Caco-2 (cell line): ENCODE measurements around the gene DNAJC1. TPM values are rescaled to one million over a fixed set of nuclear protein-coding genes. Genes with fewer than 3 reads are reported as not detected.
"Not testable (repeated sequence)": the region's sequence is repeated elsewhere in the genome, so short reads cannot be mapped to it uniquely, and the experiment has no call there.

ENCODE experiments used
- BruUV-seq: library from RNA; stranded (reverse); fragments of 400-500 nt; replicated peaks from 2 replicates; lab custom pipeline; 2021; lab: Mats Ljungman, UMichigan
- CTCF ChIA-PET: fragments of 300-600 bp; sonication (Branson Sonifier 250); formaldehyde crosslinking; loops from one replicate; lab custom pipeline; 2022; ENCODE audit warnings: antibody characterized with exemption; lab: Charles Lee
- POLR2A ChIA-PET: fragments of 300-600 bp; sonication (Branson Sonifier 250); formaldehyde crosslinking; loops from one replicate; lab custom pipeline; 2022; ENCODE audit warnings: antibody characterized with exemption; lab: Charles Lee
- DNase-seq, 2 experiments: peaks; one replicate each; pipeline versions ENCODE4 v3.0.0 to v3.0.0-alpha.2; 2020 to 2022
- H3K27me3 ChIP-seq: replicated peaks from 2 replicates; pipeline ENCODE4 v1.6.0; 2011; ENCODE audit warnings: low read length; ENCODE audit not compliant: control insufficient read depth, insufficient read depth
- H3K36me3 ChIP-seq: 2 replicates; pipeline ENCODE4 v1.5.1; 2011; ENCODE audit warnings: low read length; ENCODE audit not compliant: control insufficient read depth, insufficient read depth
- H3K4me1 ChIP-seq: fragments of 250-450 bp; sonication (Bioruptor Pico); 2 replicates; pipeline ENCODE4 v1.5.1; 2020; ENCODE audit warnings: mild to moderate bottlenecking
- H3K4me3 ChIP-seq: 2 replicates; pipeline ENCODE4 v1.5.1; 2011; ENCODE audit warnings: low read depth, mild to moderate bottlenecking, control low read depth, low read length
- H3K9me3 ChIP-seq: fragments of 250-450 bp; sonication (Bioruptor Pico); 2 replicates; pipeline ENCODE4 v1.5.1; 2020; ENCODE audit warnings: mild to moderate bottlenecking, moderate library complexity
- H3K27ac Mint-ChIP-seq: one replicate; pipeline ENCODE4 v1.8.0; 2022; ENCODE audit warnings: mixed read lengths; ENCODE audit not compliant: unreplicated experiment
- H3K27me3 Mint-ChIP-seq: one replicate; pipeline ENCODE4 v1.8.0; 2022; ENCODE audit warnings: mixed read lengths; ENCODE audit not compliant: insufficient read depth, unreplicated experiment
- H3K36me3 Mint-ChIP-seq: one replicate; pipeline ENCODE4 v1.8.0; 2022; ENCODE audit warnings: mild to moderate bottlenecking, mixed read lengths; ENCODE audit not compliant: insufficient read depth, unreplicated experiment
- H3K4me1 Mint-ChIP-seq: one replicate; pipeline ENCODE4 v1.8.0; 2022; ENCODE audit warnings: low read depth, mixed read lengths; ENCODE audit not compliant: unreplicated experiment
- H3K4me3 Mint-ChIP-seq: one replicate; pipeline ENCODE4 v1.8.0; 2022; ENCODE audit warnings: mild to moderate bottlenecking, moderate library complexity, mixed read lengths; ENCODE audit not compliant: unreplicated experiment
- H3K9me3 Mint-ChIP-seq: one replicate; pipeline ENCODE4 v1.8.0; 2022; ENCODE audit warnings: mixed read lengths; ENCODE audit not compliant: unreplicated experiment
- intact Hi-C: fragments of 100-400 bp; cut with micrococcal nuclease; formaldehyde crosslinking; loops from one replicate; pipeline ENCODE4 v1.10.0; 2022; ENCODE audit not compliant: unreplicated experiment
- total RNA-seq: library from RNA; stranded (reverse); gene quantifications from 2 replicates; pipeline ENCODE4 v1.2.3, GENCODE V29; 2022
- TF ChIP-seq, protein P1 (sequence below), 2 experiments: fragments of 200-600 bp in 1 of 2; IDR thresholded peaks; 1 replicate in 1 of 2; 2 replicates in 1 of 2; pipeline versions ENCODE4 v1.5.1 to v1.8.0; 2011 to 2022; ENCODE audit warnings: antibody characterized with exemption in 1 of 2, control low read depth in 1 of 2, inconsistent platforms in 1 of 2, low read depth in 1 of 2, low read length in 1 of 2, mild to moderate bottlenecking in 1 of 2, moderate library complexity in 1 of 2; ENCODE audit not compliant: insufficient read depth in 1 of 2, severe bottlenecking in 1 of 2, unreplicated experiment in 1 of 2

DNAJC1 gene
- total RNA-seq, 1 experiment from 2014 or later, result 50.7 TPM

DNA sequence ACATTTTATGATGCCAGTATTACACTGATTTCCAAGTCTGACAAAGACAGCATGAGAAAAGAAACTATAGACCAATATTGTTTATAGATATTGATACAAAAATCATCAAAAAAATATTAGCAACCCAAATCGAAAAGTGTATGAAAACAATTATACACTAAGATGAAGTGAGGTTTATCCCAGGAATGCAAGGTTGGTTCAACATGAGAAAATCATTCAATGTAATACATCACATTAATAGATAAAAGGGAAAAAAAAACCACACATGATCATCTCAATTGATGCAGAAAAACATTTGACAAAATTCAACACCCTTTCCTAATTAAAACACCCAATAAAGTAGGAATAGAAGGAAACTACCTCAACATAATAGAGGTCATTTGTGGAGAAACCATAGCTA is 153.9 kb downstream of the DNAJC1 start:
- Mint-ChIP-seq H3K9me3 (peaks cover 22% of the 10 kb centered on the region), H3K4me3 (no peak overlapping the region), H3K4me1 (no peaks in the 10 kb centered on the region), H3K27me3 (no peaks in the 10 kb centered on the region), H3K36me3 (no peaks in the 10 kb centered on the region), H3K27ac (no peak overlapping the region)
- no peak overlapping the region for H3K4me3 ChIP-seq
- H3K4me1 ChIP-seq, result no peaks in the 10 kb centered on the region
- no peaks in the 10 kb centered on the region for H3K27me3 ChIP-seq
- intact Hi-C loops, result no loop called here
- POLR2A ChIA-PET, result no interaction called here
- peaks cover 13% of the 10 kb centered on the region for H3K9me3 ChIP-seq
- no TSS peak for BruUV-seq
- no peak for DNase-seq
- TF ChIP-seq, protein P1, sequence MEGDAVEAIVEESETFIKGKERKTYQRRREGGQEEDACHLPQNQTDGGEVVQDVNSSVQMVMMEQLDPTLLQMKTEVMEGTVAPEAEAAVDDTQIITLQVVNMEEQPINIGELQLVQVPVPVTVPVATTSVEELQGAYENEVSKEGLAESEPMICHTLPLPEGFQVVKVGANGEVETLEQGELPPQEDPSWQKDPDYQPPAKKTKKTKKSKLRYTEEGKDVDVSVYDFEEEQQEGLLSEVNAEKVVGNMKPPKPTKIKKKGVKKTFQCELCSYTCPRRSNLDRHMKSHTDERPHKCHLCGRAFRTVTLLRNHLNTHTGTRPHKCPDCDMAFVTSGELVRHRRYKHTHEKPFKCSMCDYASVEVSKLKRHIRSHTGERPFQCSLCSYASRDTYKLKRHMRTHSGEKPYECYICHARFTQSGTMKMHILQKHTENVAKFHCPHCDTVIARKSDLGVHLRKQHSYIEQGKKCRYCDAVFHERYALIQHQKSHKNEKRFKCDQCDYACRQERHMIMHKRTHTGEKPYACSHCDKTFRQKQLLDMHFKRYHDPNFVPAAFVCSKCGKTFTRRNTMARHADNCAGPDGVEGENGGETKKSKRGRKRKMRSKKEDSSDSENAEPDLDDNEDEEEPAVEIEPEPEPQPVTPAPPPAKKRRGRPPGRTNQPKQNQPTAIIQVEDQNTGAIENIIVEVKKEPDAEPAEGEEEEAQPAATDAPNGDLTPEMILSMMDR (IDR thresholded peaks at IDR 0.05; ENCODE audit: insufficient read depth in 1 of 2, low read depth in 1 of 2, low read length in 1 of 2, severe bottlenecking in 1 of 2, unreplicated experiment in 1 of 2), result no peak
- no peaks in the 10 kb centered on the region for H3K36me3 ChIP-seq
- CTCF ChIA-PET, result no interaction called here

DNA sequence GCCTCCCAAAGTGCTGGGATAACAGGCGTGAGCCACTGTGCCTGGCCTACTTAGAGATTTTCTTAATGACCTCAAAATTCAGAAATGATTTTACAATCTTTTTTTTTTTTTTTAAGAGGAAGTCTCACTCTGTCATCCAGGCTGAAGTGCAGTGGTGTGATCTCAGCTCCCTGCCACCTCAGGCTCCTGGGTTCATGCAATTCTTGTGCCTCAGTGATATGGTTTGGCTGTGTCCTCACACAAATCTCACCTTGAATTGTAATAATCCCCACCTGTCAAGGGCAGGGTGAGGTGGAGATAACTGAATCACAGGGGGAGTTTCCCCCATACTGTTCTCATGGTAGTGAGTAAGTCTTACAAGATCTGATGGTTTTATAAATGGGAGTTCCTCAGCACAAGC is 159.9 kb downstream of the DNAJC1 start:
- H3K4me1 Mint-ChIP-seq, result no peaks in the 10 kb centered on the region
- Histone ChIP-seq H3K27me3 (no peaks in the 10 kb centered on the region), H3K4me1 (no peaks in the 10 kb centered on the region), H3K4me3 (no peak overlapping the region), H3K36me3 (no peaks in the 10 kb centered on the region), H3K9me3 (peaks cover 3% of the 10 kb centered on the region; the same call in 1 of the 2 replicates)
- no peak overlapping the region for H3K27ac Mint-ChIP-seq
- CTCF ChIA-PET, result no interaction called here
- TF ChIP-seq, protein P1 (IDR thresholded peaks at IDR 0.05; ENCODE audit: insufficient read depth in 1 of 2, low read depth in 1 of 2, low read length in 1 of 2, severe bottlenecking in 1 of 2, unreplicated experiment in 1 of 2), result no peak
- peaks cover 16% of the 10 kb centered on the region for H3K9me3 Mint-ChIP-seq
- intact Hi-C loops, result no loop called here
- no TSS peak for BruUV-seq
- no peak for DNase-seq
- H3K36me3 Mint-ChIP-seq, result peaks cover 4% of the 10 kb centered on the region
- POLR2A ChIA-PET, result no interaction called here
- no peak overlapping the region for H3K4me3 Mint-ChIP-seq
- H3K27me3 Mint-ChIP-seq, result no peaks in the 10 kb centered on the region

- H3K4me1 ChIP-seq, H3K27me3 Mint-ChIP-seq, H3K27me3 ChIP-seq, H3K36me3 Mint-ChIP-seq, H3K4me1 Mint-ChIP-seq, DNase-seq, H3K36me3 ChIP-seq, H3K27ac Mint-ChIP-seq, H3K4me3 Mint-ChIP-seq, intact Hi-C loops, BruUV-seq, POLR2A ChIA-PET, H3K4me3 ChIP-seq, H3K9me3 ChIP-seq, CTCF ChIA-PET: not testable (repeated sequence)
- peaks cover 29% of the 10 kb centered on the region for H3K9me3 Mint-ChIP-seq
Measured at GRCh38 chr10:21841273-21841672, 162.3 kb downstream of the DNAJC1 start.

DNA sequence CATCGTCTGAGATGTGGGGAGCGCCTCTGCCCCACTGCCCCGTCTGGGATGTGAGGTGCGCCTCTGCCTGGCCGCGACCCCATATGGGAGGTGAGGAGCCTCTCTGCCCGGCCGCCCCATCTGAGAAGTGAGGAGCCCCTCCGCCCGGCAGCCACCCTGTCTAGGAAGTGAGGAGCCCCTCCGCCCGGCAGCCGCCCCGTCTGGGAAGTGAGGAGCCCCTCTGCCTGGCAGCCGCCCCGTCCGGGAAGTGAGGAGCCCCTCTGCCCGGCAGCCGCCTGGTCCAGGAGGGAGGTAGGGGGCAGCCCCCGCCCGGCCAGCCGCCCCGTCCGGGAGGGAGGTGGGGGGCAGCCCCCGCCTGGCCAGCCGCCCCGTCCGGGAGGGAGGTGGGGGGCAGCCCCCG is 166.0 kb downstream of the DNAJC1 start:
- H3K27ac Mint-ChIP-seq, H3K27me3 Mint-ChIP-seq, DNase-seq, H3K36me3 ChIP-seq, BruUV-seq, H3K4me1 Mint-ChIP-seq, intact Hi-C loops, H3K36me3 Mint-ChIP-seq, POLR2A ChIA-PET, H3K27me3 ChIP-seq, H3K4me3 Mint-ChIP-seq, CTCF ChIA-PET, H3K4me1 ChIP-seq, H3K4me3 ChIP-seq: not testable (repeated sequence)
- H3K9me3 Mint-ChIP-seq, result peaks cover 48% of the 10 kb centered on the region
- H3K9me3 ChIP-seq, result peaks cover 24% of the 10 kb centered on the region

GRCh38 chr10:21834574-21834973 is 169.0 kb downstream of the DNAJC1 start:
- H3K27me3 Mint-ChIP-seq, H3K27me3 ChIP-seq, H3K4me1 Mint-ChIP-seq, BruUV-seq, DNase-seq, CTCF ChIA-PET, intact Hi-C loops, H3K27ac Mint-ChIP-seq, H3K36me3 ChIP-seq, POLR2A ChIA-PET, H3K4me1 ChIP-seq, H3K4me3 ChIP-seq, H3K4me3 Mint-ChIP-seq: not testable (repeated sequence)
- Mint-ChIP-seq H3K36me3 (peaks cover 18% of the 10 kb centered on the region), H3K9me3 (peaks cover 65% of the 10 kb centered on the region)
- peaks cover 40% of the 10 kb centered on the region for H3K9me3 ChIP-seq
